Mesodermal cell (in vitro differentiated cells): ENCODE measurements around the gene TIAM2.

ENCODE experiments used
- H3K27ac ChIP-seq: 2 replicates; pipeline ENCODE4 v1.7.0; 2013; ENCODE audit warnings: mild to moderate bottlenecking, low read depth, low read length, moderate library complexity; ENCODE audit not compliant: severe bottlenecking
- H3K36me3 ChIP-seq: 2 replicates; pipeline ENCODE4 v1.7.1; 2013; ENCODE audit warnings: mild to moderate bottlenecking, low read length, moderate library complexity; ENCODE audit not compliant: control insufficient read depth, insufficient read depth
- H3K4me1 ChIP-seq: one replicate; pipeline ENCODE4 v1.7.1; 2013; ENCODE audit warnings: mild to moderate bottlenecking, low read length; ENCODE audit not compliant: insufficient read depth, control insufficient read depth, poor library complexity, severe bottlenecking
- H3K4me3 ChIP-seq: 2 replicates; pipeline ENCODE4 v1.7.0; 2013; ENCODE audit warnings: low read length, control low read depth, mild to moderate bottlenecking; ENCODE audit not compliant: insufficient read depth, poor library complexity, severe bottlenecking; ENCODE audit errors: extremely low read depth
- H3K9me3 ChIP-seq: 2 replicates; pipeline ENCODE4 v1.7.1; 2013; ENCODE audit warnings: mild to moderate bottlenecking, low read length, moderate library complexity; ENCODE audit not compliant: control insufficient read depth
- WGBS, 2 experiments: methylation state at CpG; one replicate each; pipeline ENCODE4 v1.1.5; 2013; ENCODE audit warnings: missing lambda C conversion rate in 2 of 2; ENCODE audit not compliant: insufficient coverage in 2 of 2; 5-methylcytosine and 5-hydroxymethylcytosine counted together

The TIAM2 gene

GRCh38 chr6:155272353-155273232 lies 277.5 kb downstream of the TIAM2 start:
- Histone ChIP-seq H3K4me3 (no peak overlapping the region), H3K36me3 (peaks cover 9% of the 10 kb centered on the region), H3K9me3 (no peaks in the 10 kb centered on the region), H3K4me1 (peaks cover 31% of the 10 kb centered on the region), H3K27ac (peak overlapping the region; percentile 85)
- WGBS, 2 experiments = 100% methylated on average over 2 to 3 of the region's 8 CpGs

GRCh38 chr6:155273431-155273830 lies 278.3 kb downstream of the TIAM2 start:
- no peak overlapping the region for H3K4me3 ChIP-seq
- H3K36me3 ChIP-seq = peaks cover 10% of the 10 kb centered on the region
- peak overlapping the region; percentile 85 for H3K27ac ChIP-seq
- peaks cover 31% of the 10 kb centered on the region for H3K4me1 ChIP-seq
- 29 to 46% methylated on average over 2 of the region's 3 CpGs for WGBS, 2 experiments
- H3K9me3 ChIP-seq = no peaks in the 10 kb centered on the region

- peaks cover 14% of the 10 kb centered on the region for H3K36me3 ChIP-seq
- peak overlapping the region; percentile 85 for H3K27ac ChIP-seq
- no peak overlapping the region for H3K4me3 ChIP-seq
- peaks cover 31% of the 10 kb centered on the region for H3K4me1 ChIP-seq
- WGBS, 2 experiments = 50% methylated on average over 1 of the region's 2 CpGs; no CpG with 5 or more reads in 1 of the 2 experiments
- no peaks in the 10 kb centered on the region for H3K9me3 ChIP-seq
These were observed 279.0 kb downstream of the TIAM2 start for GRCh38 chr6:155274106-155274505.

GRCh38 chr6:155274533-155274932 lies 279.4 kb downstream of the TIAM2 start:
- 100% methylated on average over 1 of the region's 1 CpG; no CpG with 5 or more reads in 1 of the 2 experiments for WGBS, 2 experiments
- Histone ChIP-seq H3K27ac (peak overlapping the region; percentile 85), H3K4me1 (peaks cover 31% of the 10 kb centered on the region), H3K4me3 (no peak overlapping the region), H3K36me3 (peaks cover 14% of the 10 kb centered on the region), H3K9me3 (no peaks in the 10 kb centered on the region)

GRCh38 chr6:155275808-155276480 lies 280.8 kb downstream of the TIAM2 start:
- Histone ChIP-seq H3K4me3 (no peak overlapping the region), H3K36me3 (peaks cover 21% of the 10 kb centered on the region), H3K4me1 (peaks cover 31% of the 10 kb centered on the region), H3K27ac (peak overlapping the region; percentile 55), H3K9me3 (no peaks in the 10 kb centered on the region)
- 90 to 93% methylated on average over 7 to 8 of the region's 10 CpGs for WGBS, 2 experiments

- Histone ChIP-seq H3K4me3 (no peak overlapping the region), H3K9me3 (no peaks in the 10 kb centered on the region), H3K36me3 (peaks cover 28% of the 10 kb centered on the region), H3K4me1 (peaks cover 26% of the 10 kb centered on the region), H3K27ac (peak overlapping the region; percentile 55)
These were observed 281.5 kb downstream of the TIAM2 start for GRCh38 chr6:155276638-155277037.

GRCh38 chr6:155278319-155279049 lies 283.4 kb downstream of the TIAM2 start:
- H3K4me1 ChIP-seq = peaks cover 11% of the 10 kb centered on the region
- no peaks in the 10 kb centered on the region for H3K9me3 ChIP-seq
- H3K36me3 ChIP-seq = peaks cover 37% of the 10 kb centered on the region
- H3K27ac ChIP-seq = no peak overlapping the region
- H3K4me3 ChIP-seq = no peak overlapping the region
- WGBS, 2 experiments = 80 to 92% methylated on average over 2 to 4 of the region's 5 CpGs

- Histone ChIP-seq H3K36me3 (peaks cover 60% of the 10 kb centered on the region), H3K27ac (no peak overlapping the region), H3K4me3 (no peak overlapping the region), H3K4me1 (peaks cover 6% of the 10 kb centered on the region), H3K9me3 (no peaks in the 10 kb centered on the region)
- WGBS, 2 experiments = no CpG with 5 or more reads among the region's 4 CpGs
These were observed 289.7 kb downstream of the TIAM2 start for GRCh38 chr6:155284775-155285174.

GRCh38 chr6:155287762-155288161 lies 292.6 kb downstream of the TIAM2 start:
- Histone ChIP-seq H3K27ac (peak overlapping the region; percentile 16), H3K4me1 (peaks cover 9% of the 10 kb centered on the region), H3K36me3 (peaks cover 65% of the 10 kb centered on the region), H3K9me3 (no peaks in the 10 kb centered on the region), H3K4me3 (no peak overlapping the region)
- 100% methylated on average over 1 of the region's 2 CpGs for WGBS, 2 experiments

- no peak overlapping the region for H3K27ac ChIP-seq
- no peaks in the 10 kb centered on the region for H3K9me3 ChIP-seq
- H3K4me1 ChIP-seq = peaks cover 9% of the 10 kb centered on the region
- H3K36me3 ChIP-seq = peaks cover 66% of the 10 kb centered on the region
- WGBS, 2 experiments = 100% methylated on average over 1 to 2 of the region's 5 CpGs
- no peak overlapping the region for H3K4me3 ChIP-seq
These were observed 295.4 kb downstream of the TIAM2 start for GRCh38 chr6:155290491-155290890.
